Liver (tissue), 10 donors: ENCODE measurements around the gene TRIM74. TPM values are rescaled to one million over a fixed set of nuclear protein-coding genes. Genes with fewer than 3 reads are reported as not detected.
"Not testable (repeated sequence)": the region's sequence is repeated elsewhere in the genome, so short reads cannot be mapped to it uniquely, and the experiment has no call there.

ENCODE experiments used
- DNase-seq: peaks from one replicate; pipeline ENCODE4 v3.0.0-alpha.2; 2017; ENCODE audit warnings: low spot score
- H3K27ac ChIP-seq, 2 donors: one replicate each; pipeline ENCODE4 v1.7.0; 2013; ENCODE audit warnings: inconsistent platforms in 2 of 2, low read length in 2 of 2, control low read depth in 1 of 2, low read depth in 1 of 2, mild to moderate bottlenecking in 1 of 2
- H3K27me3 ChIP-seq, 4 donors: one replicate each; pipeline versions ENCODE4 v1.6.1 to v1.7.0; 2013; ENCODE audit warnings: low read length in 3 of 4, inconsistent platforms in 1 of 4, mild to moderate bottlenecking in 1 of 4, moderate library complexity in 1 of 4; ENCODE audit not compliant: control insufficient read depth in 4 of 4, insufficient read depth in 4 of 4
- H3K36me3 ChIP-seq, 4 donors: one replicate each; pipeline versions ENCODE4 v1.6.1 to v1.7.0; 2013; ENCODE audit warnings: low read length in 3 of 4, mild to moderate bottlenecking in 3 of 4, low read depth in 1 of 4, moderate library complexity in 1 of 4; ENCODE audit not compliant: control insufficient read depth in 4 of 4, insufficient read depth in 3 of 4
- H3K4me1 ChIP-seq, 4 donors: one replicate each; pipeline versions ENCODE4 v1.6.1 to v1.7.0; 2013; ENCODE audit warnings: low read length in 3 of 4, mild to moderate bottlenecking in 3 of 4, moderate library complexity in 1 of 4; ENCODE audit not compliant: control insufficient read depth in 4 of 4, insufficient read depth in 4 of 4
- H3K4me3 ChIP-seq, 3 donors: one replicate each; pipeline versions ENCODE4 v1.6.1 to v1.7.0; 2013; ENCODE audit warnings: low read length in 3 of 3, control low read depth in 1 of 3, low read depth in 1 of 3, mild to moderate bottlenecking in 1 of 3
- H3K9ac ChIP-seq, 2 donors: one replicate each; pipeline ENCODE4 v1.7.0; 2013; ENCODE audit warnings: low read length in 2 of 2, mild to moderate bottlenecking in 2 of 2, moderate library complexity in 2 of 2, control low read depth in 1 of 2, low read depth in 1 of 2
- H3K9me3 ChIP-seq, 4 donors: one replicate each; pipeline versions ENCODE4 v1.6.1 to v1.7.0; 2013; ENCODE audit warnings: low read length in 3 of 4; ENCODE audit not compliant: control insufficient read depth in 4 of 4
- WGBS: extraction: QIAGEN DNeasy Blood & Tissue Kit; methylation state at CpG from one replicate; pipeline ENCODE4 v1.1.7; 2013; 5-methylcytosine and 5-hydroxymethylcytosine counted together
- polyA plus RNA-seq, 2 donors: library from polyadenylated mRNA; stranded (reverse) in 1 of 2; unstranded in 1 of 2; fragments of 200-250 nt in 1 of 2; fragments of >200 nt in 1 of 2; fragmentation: Nextera tagmentation in 1 of 2; extraction: Ambion mirVana in 1 of 2; gene quantifications; one replicate each; pipeline versions ENCODE4 v1.2.1 to v1.2.3, GENCODE V29; 2013 to 2015
- small RNA-seq: library from RNA; depleted of rRNA; stranded (forward); fragments of <200 nt; gene quantifications from one replicate; pipeline ENCODE3, GENCODE V24; 2014
- total RNA-seq, 2 donors: library from RNA; depleted of rRNA; stranded (reverse); fragments of >200 nt; gene quantifications; one replicate each; pipeline ENCODE4 v1.2.3, GENCODE V29; 2014
- donor health status: healthy.
- donor health status: healthy.
- donor health status: healthy.
- donor health status: healthy.
- donor health status: healthy.

The TRIM74 gene
- total and polyA plus RNA-seq, 4 donors: 0.14 to 0.50 TPM; not detected in 2

- not testable (repeated sequence) for H3K27ac ChIP-seq, H3K4me3 ChIP-seq, DNase-seq, H3K27me3 ChIP-seq, H3K36me3 ChIP-seq, H3K9ac ChIP-seq, H3K9me3 ChIP-seq
- peaks cover 4 to 31% (median 21%) of the 10 kb centered on the region in 4 donors for H3K4me1 ChIP-seq
- WGBS: 82% methylated on average over 10 of the region's 12 CpGs
These were observed 57.9 kb downstream of the TRIM74 start for GRCh38 chr7:72911395-72911794.

Small RNA genes lying within 50 kb of the gene (small RNA-seq; reads per million reads assigned to genes)
- gene RF00019: not detected

Other genes with a start within 250 kb of the TRIM74 start
- gene TYW1B, start 141.3 kb downstream of the TRIM74 start, total RNA-seq: 1 to 10 TPM; 1.4 to 4.6 TPM
- 1 to 10 TPM; 2.8 to 4.8 TPM for gene TYW1B, start 141.3 kb downstream of the TRIM74 start, polyA plus RNA-seq
- 10 to 100 TPM in 1 of 2 donors, 1 to 10 TPM in 1; 8.5 to 10.6 TPM for gene POM121, start 44.4 kb downstream of the TRIM74 start, total RNA-seq
- 10 to 100 TPM in 1 of 2 donors, 1 to 10 TPM in 1; 6.1 to 13.8 TPM for gene POM121, start 44.4 kb downstream of the TRIM74 start, polyA plus RNA-seq
- not detected for gene SPDYE8, start 60.3 kb upstream of the TRIM74 start, total RNA-seq
- gene SPDYE8, start 60.3 kb upstream of the TRIM74 start, polyA plus RNA-seq: under 1 TPM in 1 of 2 donors, not detected in 1; 0.43 TPM
- not detected for gene SPDYE11, start 88.4 kb upstream of the TRIM74 start, total RNA-seq
- under 1 TPM in 1 of 2 donors, not detected in 1; 0.74 TPM for gene SPDYE11, start 88.4 kb upstream of the TRIM74 start, polyA plus RNA-seq
- not detected for gene SPDYE9, start 116.6 kb upstream of the TRIM74 start, total RNA-seq
- under 1 TPM in 1 of 2 donors, not detected in 1; 0.61 TPM for gene SPDYE9, start 116.6 kb upstream of the TRIM74 start, polyA plus RNA-seq